GM23338 (cell line): ENCODE data around the gene PDLIM5. TPM values are rescaled to one million over a fixed set of nuclear protein-coding genes. Genes with fewer than 3 reads are reported as not detected.
A peak's percentile ranks its signal among the peaks of the same experiment; 100 is the strongest.

Source experiments
- ATAC-seq: fragments of 200-7000 bp; cut with Tn5 transposase; 3 replicates; pipeline ENCODE4 v1.9.1; 2020
- DNase-seq: peaks from one replicate; pipeline ENCODE4 v3.0.0-alpha.2; 2015; ENCODE audit warnings: low spot score
- H2AFZ ChIP-seq: fragments of 200-600 bp; sonication (generic); 2 replicates; pipeline ENCODE4 v1.8.0; 2016; ENCODE audit warnings: antibody characterized with exemption, mild to moderate bottlenecking, moderate library complexity
- H3F3A ChIP-seq: fragments of 200-600 bp; sonication (generic); replicated peaks from 2 replicates; pipeline ENCODE4 v1.8.0; 2017; ENCODE audit warnings: antibody characterized with exemption, mixed run types, low read depth
- H3K27ac ChIP-seq: fragments of 200-600 bp; sonication (generic); 2 replicates; pipeline ENCODE4 v1.6.1; 2016; ENCODE audit warnings: low read depth
- H3K27me3 ChIP-seq: fragments of 200-600 bp; sonication (generic); 2 replicates; pipeline ENCODE4 v1.8.0; 2016; ENCODE audit warnings: mild to moderate bottlenecking, mixed run types, moderate library complexity; ENCODE audit not compliant: insufficient read depth
- H3K36me3 ChIP-seq: fragments of 200-600 bp; sonication (generic); 2 replicates; pipeline ENCODE4 v1.8.0; 2016; ENCODE audit warnings: mild to moderate bottlenecking; ENCODE audit not compliant: insufficient read depth
- H3K4me1 ChIP-seq: fragments of 200-600 bp; sonication (generic); 2 replicates; pipeline ENCODE4 v1.8.0; 2016; ENCODE audit warnings: mild to moderate bottlenecking, moderate library complexity; ENCODE audit not compliant: insufficient read depth
- H3K4me2 ChIP-seq: fragments of 200-600 bp; sonication (generic); 2 replicates; pipeline ENCODE4 v1.7.1; 2017; ENCODE audit warnings: mixed run types
- H3K4me3 ChIP-seq: fragments of 200-600 bp; sonication (generic); 2 replicates; pipeline ENCODE4 v1.6.1; 2016; ENCODE audit warnings: mixed run types
- H3K79me2 ChIP-seq: fragments of 200-600 bp; sonication (generic); replicated peaks from 2 replicates; pipeline ENCODE4 v1.8.0; 2017; ENCODE audit warnings: mild to moderate bottlenecking; ENCODE audit not compliant: insufficient read depth
- H3K9me2 ChIP-seq: fragments of 200-600 bp; sonication (generic); 2 replicates; pipeline ENCODE4 v1.8.0; 2017; ENCODE audit not compliant: insufficient read depth
- H4K20me1 ChIP-seq: fragments of 200-600 bp; sonication (generic); replicated peaks from 2 replicates; pipeline ENCODE4 v1.8.0; 2017; ENCODE audit warnings: mild to moderate bottlenecking; ENCODE audit not compliant: insufficient read depth
- H3K27ac Mint-ChIP-seq: 2 replicates; pipeline ENCODE4 v1.8.0; 2020; ENCODE audit warnings: inconsistent platforms, mild to moderate bottlenecking, moderate library complexity, mixed read lengths
- H3K27me3 Mint-ChIP-seq: 3 replicates; pipeline ENCODE4 v1.8.0; 2022; ENCODE audit warnings: low read depth, mild to moderate bottlenecking, moderate library complexity, mixed read lengths, inconsistent platforms; ENCODE audit not compliant: insufficient read depth, poor library complexity
- H3K36me3 Mint-ChIP-seq: 3 replicates; pipeline ENCODE4 v1.8.0; 2021; ENCODE audit warnings: low read depth, mild to moderate bottlenecking, inconsistent platforms, moderate library complexity, mixed read lengths
- H3K4me1 Mint-ChIP-seq: 3 replicates; pipeline ENCODE4 v1.8.0; 2020; ENCODE audit warnings: mild to moderate bottlenecking, inconsistent platforms, mixed read lengths
- H3K4me3 Mint-ChIP-seq: 3 replicates; pipeline ENCODE4 v1.8.0; 2021; ENCODE audit warnings: moderate library complexity, mild to moderate bottlenecking, inconsistent platforms, mixed read lengths
- H3K9me3 Mint-ChIP-seq: 3 replicates; pipeline ENCODE4 v1.8.0; 2020; ENCODE audit warnings: moderate library complexity, mild to moderate bottlenecking, inconsistent platforms, mixed read lengths
- CREB1 ChIP-seq: fragments of 250-450 bp; sonication (Bioruptor Pico); IDR thresholded peaks from 2 replicates; pipeline ENCODE4 v1.5.0; 2020; ENCODE audit warnings: low read depth, mild to moderate bottlenecking, moderate library complexity
- CTCF ChIP-seq, 2 experiments: fragments of 200-600 bp in 1 of 2; sonication (generic) in 1 of 2; conservative IDR thresholded peaks; 2 replicates each; pipeline versions ENCODE4 v1.5.1 to v1.6.1; 2016 to 2017; ENCODE audit warnings: antibody characterized with exemption in 2 of 2, low read depth in 2 of 2, mild to moderate bottlenecking in 2 of 2, moderate library complexity in 1 of 2
- EZH2 ChIP-seq: fragments of 200-600 bp; sonication (generic); IDR thresholded peaks from one replicate; pipeline ENCODE4 v1.8.0; 2017; ENCODE audit warnings: antibody characterized with exemption, mild to moderate bottlenecking, low read depth; ENCODE audit not compliant: unreplicated experiment
- EZH2phosphoT487 ChIP-seq: fragments of 200-600 bp; sonication (generic); IDR thresholded peaks from one replicate; pipeline ENCODE4 v1.8.1; 2018; ENCODE audit warnings: antibody characterized with exemption; ENCODE audit not compliant: unreplicated experiment
- JUNB ChIP-seq: IDR thresholded peaks from one replicate; pipeline ENCODE4 v1.6.1; 2016; ENCODE audit warnings: antibody characterized with exemption; ENCODE audit not compliant: unreplicated experiment
- NANOG ChIP-seq: IDR thresholded peaks from 2 replicates; pipeline ENCODE4 v1.6.1; 2016; ENCODE audit warnings: antibody characterized with exemption, borderline replicate concordance
- POLR2AphosphoS5 ChIP-seq: IDR thresholded peaks from 2 replicates; pipeline ENCODE4 v1.6.1; 2016; ENCODE audit warnings: antibody characterized with exemption, low read depth
- STAT1 ChIP-seq: IDR thresholded peaks from one replicate; pipeline ENCODE4 v1.6.1; 2016; ENCODE audit warnings: antibody characterized with exemption; ENCODE audit not compliant: unreplicated experiment
- ZNF114 ChIP-seq: fragments of 250-450 bp; sonication (Bioruptor Pico); IDR thresholded peaks from 2 replicates; pipeline ENCODE4 v1.5.0; 2020; ENCODE audit warnings: mild to moderate bottlenecking, moderate library complexity
- ZNF331 ChIP-seq: fragments of 250-450 bp; sonication (Bioruptor Pico); IDR thresholded peaks from 2 replicates; pipeline ENCODE4 v1.5.0; 2020; ENCODE audit warnings: low read depth, mild to moderate bottlenecking, moderate library complexity
- ZNF462 ChIP-seq: fragments of 250-450 bp; sonication (Bioruptor Pico); IDR thresholded peaks from 2 replicates; pipeline ENCODE4 v1.5.0; 2020; ENCODE audit warnings: mild to moderate bottlenecking, moderate library complexity
- polyA plus RNA-seq: library from polyadenylated mRNA; unstranded; fragments of >200 nt; fragmentation: Nextera tagmentation; extraction: Ambion mirVana; gene quantifications from 2 replicates; pipeline ENCODE4 v1.2.1, GENCODE V29; 2016
- total RNA-seq: library from RNA; depleted of rRNA; stranded (reverse); fragments of >200 nt; shearing (Covaris generic); gene quantifications from 2 replicates; pipeline ENCODE4 v1.2.3, GENCODE V29; 2014
- TF ChIP-seq, protein P1 (sequence below): IDR thresholded peaks from 2 replicates; pipeline ENCODE4 v1.6.1; 2016; ENCODE audit warnings: antibody characterized with exemption
- TF ChIP-seq, protein P2 (sequence below): IDR thresholded peaks from one replicate; pipeline ENCODE4 v1.6.1; 2018; ENCODE audit warnings: antibody characterized with exemption; ENCODE audit not compliant: unreplicated experiment

The PDLIM5 gene
- total and polyA plus RNA-seq, 2 experiments from 2014 or later: 45.2 to 53.0 TPM

- DNase-seq (no peak), ATAC-seq (no peak; the same call in 2 of the 3 replicates)
- Mint-ChIP-seq H3K36me3 (peaks cover 10% of the 10 kb centered on the region), H3K4me1 (peaks cover 33% of the 10 kb centered on the region), H3K4me3 (no peak overlapping the region), H3K27ac (peak overlapping the region; percentile 36; the same call in 1 of the 2 replicates), H3K9me3 (peaks cover 8% of the 10 kb centered on the region), H3K27me3 (peaks cover 4% of the 10 kb centered on the region)
- H3K9me2 ChIP-seq: no peaks in the 10 kb centered on the region
- peaks cover 58% of the 10 kb centered on the region for H3K79me2 ChIP-seq
- H3K36me3 ChIP-seq: peaks cover 8% of the 10 kb centered on the region
- H3K4me2 ChIP-seq: peak overlapping the region; percentile 40
- TF ChIP-seq, protein P1, sequence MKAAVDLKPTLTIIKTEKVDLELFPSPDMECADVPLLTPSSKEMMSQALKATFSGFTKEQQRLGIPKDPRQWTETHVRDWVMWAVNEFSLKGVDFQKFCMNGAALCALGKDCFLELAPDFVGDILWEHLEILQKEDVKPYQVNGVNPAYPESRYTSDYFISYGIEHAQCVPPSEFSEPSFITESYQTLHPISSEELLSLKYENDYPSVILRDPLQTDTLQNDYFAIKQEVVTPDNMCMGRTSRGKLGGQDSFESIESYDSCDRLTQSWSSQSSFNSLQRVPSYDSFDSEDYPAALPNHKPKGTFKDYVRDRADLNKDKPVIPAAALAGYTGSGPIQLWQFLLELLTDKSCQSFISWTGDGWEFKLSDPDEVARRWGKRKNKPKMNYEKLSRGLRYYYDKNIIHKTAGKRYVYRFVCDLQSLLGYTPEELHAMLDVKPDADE: no peak
- TF ChIP-seq JUNB (no peak), ZNF462 (CRISPR knock-in tag) (no peak), ZNF114 (CRISPR knock-in tag) (no peak), EZH2 (no peak), ZNF331 (CRISPR knock-in tag) (no peak), STAT1 (no peak), CTCF (conservative IDR thresholded peaks at IDR 0.05; ENCODE audit: low read depth in 2 of 2) (no peak), EZH2phosphoT487 (no peak), CREB1 (CRISPR knock-in tag) (no peak), NANOG (no peak), POLR2AphosphoS5 (no peak)
- TF ChIP-seq, protein P2, sequence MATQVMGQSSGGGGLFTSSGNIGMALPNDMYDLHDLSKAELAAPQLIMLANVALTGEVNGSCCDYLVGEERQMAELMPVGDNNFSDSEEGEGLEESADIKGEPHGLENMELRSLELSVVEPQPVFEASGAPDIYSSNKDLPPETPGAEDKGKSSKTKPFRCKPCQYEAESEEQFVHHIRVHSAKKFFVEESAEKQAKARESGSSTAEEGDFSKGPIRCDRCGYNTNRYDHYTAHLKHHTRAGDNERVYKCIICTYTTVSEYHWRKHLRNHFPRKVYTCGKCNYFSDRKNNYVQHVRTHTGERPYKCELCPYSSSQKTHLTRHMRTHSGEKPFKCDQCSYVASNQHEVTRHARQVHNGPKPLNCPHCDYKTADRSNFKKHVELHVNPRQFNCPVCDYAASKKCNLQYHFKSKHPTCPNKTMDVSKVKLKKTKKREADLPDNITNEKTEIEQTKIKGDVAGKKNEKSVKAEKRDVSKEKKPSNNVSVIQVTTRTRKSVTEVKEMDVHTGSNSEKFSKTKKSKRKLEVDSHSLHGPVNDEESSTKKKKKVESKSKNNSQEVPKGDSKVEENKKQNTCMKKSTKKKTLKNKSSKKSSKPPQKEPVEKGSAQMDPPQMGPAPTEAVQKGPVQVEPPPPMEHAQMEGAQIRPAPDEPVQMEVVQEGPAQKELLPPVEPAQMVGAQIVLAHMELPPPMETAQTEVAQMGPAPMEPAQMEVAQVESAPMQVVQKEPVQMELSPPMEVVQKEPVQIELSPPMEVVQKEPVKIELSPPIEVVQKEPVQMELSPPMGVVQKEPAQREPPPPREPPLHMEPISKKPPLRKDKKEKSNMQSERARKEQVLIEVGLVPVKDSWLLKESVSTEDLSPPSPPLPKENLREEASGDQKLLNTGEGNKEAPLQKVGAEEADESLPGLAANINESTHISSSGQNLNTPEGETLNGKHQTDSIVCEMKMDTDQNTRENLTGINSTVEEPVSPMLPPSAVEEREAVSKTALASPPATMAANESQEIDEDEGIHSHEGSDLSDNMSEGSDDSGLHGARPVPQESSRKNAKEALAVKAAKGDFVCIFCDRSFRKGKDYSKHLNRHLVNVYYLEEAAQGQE: no peak
- H3K27ac ChIP-seq: peak overlapping the region; percentile 8
- no peak overlapping the region for H2AFZ ChIP-seq
- no peaks in the 10 kb centered on the region for H3F3A ChIP-seq
- no peaks in the 10 kb centered on the region for H4K20me1 ChIP-seq
- peaks cover 27% of the 10 kb centered on the region for H3K4me1 ChIP-seq
- H3K27me3 ChIP-seq: no peaks in the 10 kb centered on the region
- H3K4me3 ChIP-seq: peak overlapping the region; percentile 5; the same call in 1 of the 2 replicates
Measured at GRCh38 chr4:94475050-94475449, 23.3 kb downstream of the PDLIM5 start.
